ENCODE data around the gene LINGO1.

GRCh38 chr15:77596821-77597803 is 35.6 kb downstream of the LINGO1 start:
- TF ChIP-seq CTCF (IDR thresholded peaks at IDR 0.05) (no peak), EP300 (IDR thresholded peaks at IDR 0.05) (no peak), POLR2A (IDR thresholded peaks at IDR 0.05) (no peak)

Data from ovary (tissue), 3 donors.